GM10847 (cell line): ENCODE data around the gene PRSS57.

Experiments
- POLR2A ChIP-seq: IDR thresholded peaks from 2 replicates; pipeline ENCODE4 v1.6.1; 2011; ENCODE audit not compliant: insufficient read length; ENCODE audit errors: extremely low read depth

The PRSS57 gene

DNA sequence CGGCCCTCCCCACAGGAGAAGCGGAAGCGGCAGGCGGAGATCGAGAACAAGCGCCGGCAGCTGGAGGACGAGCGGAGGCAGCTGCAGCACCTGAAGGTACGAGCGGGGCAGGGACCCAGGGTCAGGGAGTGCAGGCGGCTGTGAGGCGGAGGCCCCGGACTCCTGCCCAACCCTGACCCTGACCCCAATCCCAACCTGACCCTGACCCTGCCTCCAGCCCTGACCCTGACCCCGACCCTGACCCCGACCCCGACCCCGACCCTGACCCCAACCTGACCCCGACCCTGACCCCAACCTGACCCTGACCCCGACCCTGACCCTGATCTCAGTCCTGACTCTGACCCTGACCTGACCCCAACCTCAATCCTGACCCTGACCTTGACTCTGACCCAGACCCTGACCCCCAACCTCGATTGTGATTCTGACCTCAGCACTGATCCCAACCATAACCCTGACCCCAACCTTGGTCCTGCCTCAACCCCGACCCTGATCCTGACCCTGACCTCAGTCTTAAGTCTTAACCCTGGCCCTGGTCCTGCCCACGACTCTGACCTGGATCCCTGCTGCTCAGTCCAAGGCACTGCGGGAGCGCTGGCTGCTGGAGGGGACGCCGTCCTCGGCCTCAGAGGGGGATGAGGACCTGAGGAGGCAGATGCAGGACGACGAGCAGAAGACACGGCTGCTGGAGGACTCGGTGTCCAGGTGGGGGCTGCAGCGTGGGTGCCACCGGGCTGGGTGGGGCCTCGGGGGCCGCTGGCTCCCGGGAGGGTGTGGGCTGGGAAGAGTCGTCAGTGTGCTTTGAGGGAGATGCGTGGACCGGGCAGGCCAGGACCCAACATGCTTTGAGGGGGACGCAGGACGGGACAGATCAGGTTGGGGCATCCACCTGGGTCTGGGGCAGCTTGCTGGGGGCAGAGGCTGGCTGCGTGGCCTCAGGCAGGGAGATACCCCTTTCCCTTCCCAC is 32.0 kb upstream of the PRSS57 start:
- TF ChIP-seq POLR2A = no peak

DNA sequence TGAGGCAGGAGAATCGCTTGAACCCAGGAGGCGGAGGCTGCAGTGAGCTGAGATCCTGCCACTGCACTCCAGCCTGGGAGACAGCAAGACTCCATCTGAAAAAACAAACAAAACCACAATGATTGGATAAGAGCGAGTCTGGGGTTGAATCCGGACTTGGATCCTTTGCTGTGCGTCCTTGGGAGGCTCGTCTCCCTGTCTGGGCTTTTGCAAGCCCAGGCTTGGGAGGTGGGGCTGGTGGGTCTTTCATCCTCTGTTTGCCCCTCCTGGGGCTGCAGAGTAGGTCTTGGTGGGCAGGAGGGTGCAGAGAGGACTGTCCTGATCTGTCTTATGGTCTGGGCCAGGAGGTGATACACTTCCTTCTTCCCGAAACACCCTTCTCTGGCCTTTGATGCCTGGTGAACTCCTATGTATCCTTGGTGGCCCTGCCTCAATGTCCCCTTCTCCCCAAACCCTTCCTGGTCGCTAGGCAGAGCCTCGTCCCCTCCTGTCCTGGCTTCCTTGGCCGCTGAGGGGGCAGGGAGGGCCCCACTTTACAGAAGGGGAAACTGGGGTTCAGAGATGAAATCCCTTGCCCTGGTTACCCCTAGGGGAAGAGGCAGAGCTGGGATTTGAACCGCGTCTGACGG is 30.3 kb upstream of the PRSS57 start:
- no peak for TF ChIP-seq POLR2A

- TF ChIP-seq POLR2A = no peak
Observed at GRCh38 chr19:723714-724113, 28.5 kb upstream of the PRSS57 start.

DNA sequence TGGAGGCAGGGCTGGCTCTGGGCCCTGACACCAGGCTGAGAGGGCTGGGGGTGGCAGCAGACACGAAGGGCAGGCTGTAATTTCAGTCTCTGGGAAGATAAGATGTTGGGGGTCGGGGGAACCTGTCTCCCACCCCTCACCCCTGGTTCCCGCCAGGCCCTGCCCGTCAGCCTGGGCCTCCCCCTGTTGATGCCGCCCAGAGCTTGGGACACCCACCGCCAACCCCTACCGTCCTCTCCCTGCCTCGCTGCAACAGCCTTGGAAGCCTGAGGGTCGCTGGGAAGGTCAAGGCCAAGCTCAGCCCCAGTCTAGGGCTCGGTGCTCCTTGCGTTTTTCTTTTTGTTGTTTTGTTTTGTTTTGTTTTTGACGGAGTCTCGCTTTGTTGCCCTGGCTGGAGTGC is 28.0 kb upstream of the PRSS57 start:
- TF ChIP-seq POLR2A = no peak

- no peak for TF ChIP-seq POLR2A
Observed at GRCh38 chr19:722553-723101, 27.4 kb upstream of the PRSS57 start.

DNA sequence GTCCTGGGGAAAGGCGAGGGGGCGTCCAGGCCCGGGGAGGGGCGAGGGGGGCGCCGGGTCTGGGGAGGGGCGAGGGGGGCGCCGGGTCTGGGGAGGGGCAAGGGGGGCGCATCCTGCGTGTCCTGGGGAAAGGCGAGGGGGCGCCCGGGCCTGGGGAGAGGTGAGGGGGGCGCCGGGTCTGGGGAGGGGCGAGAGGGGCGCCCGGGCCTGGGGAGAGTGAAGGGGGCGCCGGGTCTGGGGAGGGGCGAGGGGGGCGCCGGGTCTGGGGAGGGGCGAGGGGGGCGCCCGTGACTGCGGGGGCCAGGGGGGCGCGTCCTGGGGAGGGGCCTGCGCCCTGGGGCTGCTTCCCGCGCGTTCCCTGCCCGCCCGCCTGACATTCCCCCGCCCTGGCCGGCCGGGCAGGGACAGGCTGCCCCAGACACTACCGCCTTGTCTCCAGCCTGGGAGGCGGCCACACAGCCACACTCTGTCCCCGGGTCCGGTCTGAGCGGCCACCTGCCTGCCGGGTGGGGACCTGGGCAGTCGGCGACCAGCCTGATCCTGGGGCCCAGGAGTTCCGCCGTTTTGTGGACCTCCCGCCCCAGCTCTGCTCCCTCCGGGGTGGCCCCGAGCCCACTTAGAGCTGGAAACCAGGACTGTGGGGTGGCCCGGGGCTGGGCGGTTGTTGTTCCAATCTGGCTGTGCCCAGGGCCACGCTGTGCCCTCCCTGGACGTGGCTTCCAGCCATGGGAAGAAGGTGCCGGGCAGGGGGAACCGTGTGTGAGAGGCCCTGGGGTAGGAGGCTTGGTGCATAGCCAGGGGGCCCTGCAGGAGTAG is 25.3 kb upstream of the PRSS57 start:
- TF ChIP-seq POLR2A = no peak

- TF ChIP-seq POLR2A = no peak
Observed at GRCh38 chr19:719636-720344, 24.5 kb upstream of the PRSS57 start.

DNA sequence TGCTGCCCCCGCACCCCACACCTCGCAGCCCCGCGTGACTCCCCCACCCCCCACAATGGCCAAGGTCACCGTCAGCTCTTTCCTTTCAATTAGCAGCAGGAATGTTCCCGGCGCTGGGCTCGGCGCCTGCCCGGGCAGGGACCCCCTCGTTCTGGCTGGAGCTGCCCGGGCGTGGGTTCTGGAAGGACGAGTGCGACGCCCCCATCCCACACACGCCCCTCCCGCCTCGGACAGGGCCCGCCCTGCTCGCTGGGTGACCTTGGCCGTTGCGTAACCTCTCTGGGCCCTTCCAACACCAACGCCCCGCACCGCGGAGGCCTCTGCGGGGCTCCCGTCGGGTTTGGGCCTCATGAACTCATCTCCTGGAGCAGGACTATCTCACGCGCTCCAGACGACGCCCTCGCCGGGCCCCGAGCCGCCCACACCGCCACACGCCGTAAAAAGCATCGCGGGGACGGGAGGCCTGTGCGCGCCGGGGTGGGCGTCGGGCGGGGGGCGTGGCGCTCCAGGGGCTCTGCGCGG is 23.8 kb upstream of the PRSS57 start:
- TF ChIP-seq POLR2A = no peak

GRCh38 chr19:718251-718951 is 23.1 kb upstream of the PRSS57 start:
- no peak for TF ChIP-seq POLR2A

DNA sequence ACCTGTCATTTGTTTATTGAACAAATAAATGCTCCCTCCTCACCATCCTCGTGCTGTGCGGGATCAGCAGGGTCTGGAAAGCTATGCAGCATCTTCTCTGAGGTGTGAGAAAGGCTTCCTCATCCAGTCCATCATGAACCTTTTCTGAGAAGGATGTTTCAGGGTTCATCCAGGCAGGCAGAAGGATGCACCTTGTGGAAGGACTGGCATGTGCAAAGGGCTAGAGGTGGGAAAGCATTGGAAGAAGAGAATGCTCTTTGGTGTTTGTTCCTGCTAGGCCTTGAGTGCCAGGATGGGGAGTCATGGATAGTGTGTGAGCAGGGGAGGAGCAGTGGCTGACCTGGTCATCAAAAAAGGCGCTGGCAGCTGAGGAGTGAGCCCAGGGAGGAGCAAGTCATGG is 20.1 kb upstream of the PRSS57 start:
- TF ChIP-seq POLR2A = no peak

- no peak for TF ChIP-seq POLR2A
Observed at GRCh38 chr19:711254-711653, 16.0 kb upstream of the PRSS57 start.

- no peak for TF ChIP-seq POLR2A
Observed at GRCh38 chr19:710767-711166, 15.5 kb upstream of the PRSS57 start.

DNA sequence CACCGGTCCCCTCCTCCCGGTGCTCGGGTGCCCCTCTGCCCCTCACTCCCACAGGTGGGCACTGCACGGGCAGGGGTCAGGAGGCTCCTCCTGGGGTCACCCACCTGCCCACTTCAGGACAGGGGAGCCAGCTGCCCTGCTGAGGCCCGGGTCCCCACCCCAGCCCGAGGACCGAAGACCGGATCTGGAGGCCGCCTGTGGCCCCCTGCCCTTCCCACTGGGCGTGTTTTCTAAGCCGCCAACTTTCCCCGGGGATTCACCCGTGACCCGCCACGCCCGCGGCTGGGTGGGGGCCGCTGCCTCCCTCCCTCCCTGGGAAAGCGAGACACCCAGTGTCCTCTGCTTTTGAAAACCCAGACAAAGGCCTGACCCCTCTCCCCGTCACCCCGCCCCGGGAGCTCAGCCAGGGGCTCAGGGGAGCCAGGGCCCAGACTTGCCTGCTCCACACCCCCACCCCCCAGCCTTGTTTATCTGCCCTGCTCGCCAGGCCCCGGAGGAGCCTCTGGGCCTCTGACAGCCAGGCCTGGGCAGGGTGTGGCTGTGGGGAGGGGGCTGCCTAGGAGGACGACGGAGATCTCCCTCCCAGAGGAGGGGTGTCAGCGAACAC is 14.8 kb upstream of the PRSS57 start:
- TF ChIP-seq POLR2A = no peak
